ENCODE data around the gene CALHM3. TPM values are rescaled to one million over a fixed set of nuclear protein-coding genes. Genes with fewer than 3 reads are reported as not detected.

Gene CALHM3, protein sequence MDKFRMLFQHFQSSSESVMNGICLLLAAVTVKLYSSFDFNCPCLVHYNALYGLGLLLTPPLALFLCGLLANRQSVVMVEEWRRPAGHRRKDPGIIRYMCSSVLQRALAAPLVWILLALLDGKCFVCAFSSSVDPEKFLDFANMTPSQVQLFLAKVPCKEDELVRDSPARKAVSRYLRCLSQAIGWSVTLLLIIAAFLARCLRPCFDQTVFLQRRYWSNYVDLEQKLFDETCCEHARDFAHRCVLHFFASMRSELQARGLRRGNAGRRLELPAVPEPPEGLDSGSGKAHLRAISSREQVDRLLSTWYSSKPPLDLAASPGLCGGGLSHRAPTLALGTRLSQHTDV
- total RNA-seq (ENCODE audit: low replicate concordance): not detected in 2 replicates

DNA sequence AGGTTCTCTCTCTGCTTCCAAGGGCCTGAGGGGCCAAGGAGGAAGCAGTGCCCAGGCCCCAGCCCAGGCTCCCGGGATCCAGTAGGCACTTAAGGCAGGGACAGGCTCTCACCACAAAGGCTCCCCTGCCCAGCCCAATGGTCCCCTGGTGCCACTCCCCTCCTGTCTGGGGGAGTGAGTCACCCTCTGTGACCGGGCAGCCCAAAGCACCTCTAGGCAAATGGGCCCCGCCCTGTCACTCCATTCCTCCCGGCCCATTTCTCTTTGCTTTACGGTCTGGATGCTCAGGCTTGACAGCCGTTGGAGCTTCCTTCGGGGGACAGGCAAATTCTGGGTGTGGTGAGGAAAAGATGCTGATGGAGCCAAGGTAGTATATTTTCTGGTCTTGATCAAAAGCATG, at the start of gene CALHM3:
Gene CALHM3 (minus strand): TSS at position 106 of the 400 bp plus-strand sequence. CDS start 208 bp downstream, outside the sequence.

DNA sequence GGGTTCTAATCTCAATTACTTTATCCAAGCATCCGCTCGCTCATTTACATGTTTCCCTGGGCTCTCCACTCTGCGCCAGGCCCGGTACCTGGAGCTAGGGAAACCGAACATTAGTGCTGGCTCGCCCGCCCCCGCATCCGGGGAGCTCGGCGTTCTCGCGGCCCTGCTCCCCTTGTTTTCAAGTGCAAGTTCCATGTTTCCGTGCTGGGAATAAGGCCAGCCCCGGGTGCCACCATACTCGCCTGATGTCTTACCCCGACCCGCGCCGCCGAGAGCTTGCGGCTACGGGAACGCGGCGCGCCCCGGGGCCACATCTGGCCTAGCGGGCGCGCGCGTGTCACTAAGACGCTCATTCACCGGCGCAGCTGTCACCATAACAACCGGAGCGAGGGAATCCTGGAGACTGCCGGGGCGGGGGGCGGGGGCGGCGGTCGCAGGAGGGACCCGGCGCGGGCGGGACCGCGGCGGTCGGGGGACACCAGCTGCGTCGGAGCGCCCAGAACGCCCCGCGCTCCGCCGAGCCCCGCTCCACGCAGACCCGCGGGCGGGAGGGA, 14.4 kb upstream of the CALHM3 start, which contains the start of gene NEURL1:
Gene NEURL1 (plus strand): TSS at position 344 of the 554 bp plus-strand sequence. CDS start 683 bp downstream, outside the sequence.

DNA sequence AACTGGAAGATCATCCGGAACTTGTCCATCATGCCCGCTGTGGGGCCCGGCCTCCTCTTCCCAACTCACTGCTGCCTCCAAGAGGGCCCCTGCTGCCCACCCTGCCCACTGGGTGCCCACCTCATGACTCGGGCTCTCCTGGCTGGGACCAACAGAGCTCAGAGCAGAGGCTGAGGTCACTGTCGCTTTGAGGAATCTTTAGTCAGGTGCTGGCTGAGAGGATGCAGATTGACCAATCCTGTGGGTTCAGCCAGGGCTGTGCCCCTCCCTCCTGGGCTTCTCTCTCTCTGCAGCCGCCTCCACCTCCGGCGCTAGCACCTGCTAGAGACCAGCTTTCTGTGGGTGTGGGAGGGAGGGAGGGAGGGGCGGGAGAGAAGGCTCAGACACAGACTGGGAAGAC, 20.3 kb downstream of the CALHM3 start, which contains the start of gene CALHM1:
Gene CALHM1 (minus strand): TSS at position 181 of the 400 bp plus-strand sequence. CDS start 149 bp downstream, at position 32.

DNA sequence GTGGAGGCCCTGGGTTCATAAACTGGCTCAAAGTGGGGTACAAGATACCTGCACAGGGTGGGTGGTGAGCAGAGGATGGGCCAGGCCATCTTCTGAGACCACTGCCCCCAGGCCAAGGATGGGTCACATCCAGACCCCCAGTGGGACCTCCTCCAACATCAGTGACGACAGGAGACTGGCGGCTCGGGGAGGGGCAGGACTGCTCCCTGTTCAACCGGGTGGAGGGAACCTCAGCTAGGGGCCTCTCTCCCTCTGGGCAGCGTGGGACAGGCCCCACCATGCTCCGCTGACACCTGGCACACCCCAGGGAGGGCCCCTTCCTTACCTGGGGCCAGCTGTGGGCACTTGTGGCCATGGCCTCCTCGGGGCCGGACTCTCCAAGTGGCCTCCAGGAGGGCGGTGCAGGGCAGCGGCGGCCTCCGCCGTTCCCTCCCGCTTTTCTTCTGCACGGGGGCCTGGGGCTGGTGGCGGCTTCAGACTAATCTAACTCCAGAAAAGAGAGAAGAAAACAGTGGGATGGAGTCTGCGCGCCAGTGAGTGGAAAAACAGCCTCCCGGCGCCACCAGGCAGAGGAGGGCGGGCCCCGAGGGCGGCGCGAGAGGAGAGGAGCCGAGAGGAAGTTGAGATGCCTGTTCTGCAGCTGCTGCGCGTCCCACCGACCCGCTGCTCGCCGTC, 27.1 kb downstream of the CALHM3 start, which contains the start of gene CALHM2:
Gene CALHM2 (minus strand): TSS at position 540 of the 675 bp plus-strand sequence. CDS start 2,429 bp downstream, outside the sequence.

Other genes starting within 250 kb of the CALHM3 start
- 0.08 and 0.12 TPM in 2 replicates for gene RPEL1, start 233.4 kb downstream of the CALHM3 start, total RNA-seq (ENCODE audit: low replicate concordance)
- gene INA, start 202.1 kb downstream of the CALHM3 start, total RNA-seq (ENCODE audit: low replicate concordance): 0.30 and 0.35 TPM in 2 replicates
- gene PCGF6, start 128.1 kb downstream of the CALHM3 start, total RNA-seq (ENCODE audit: low replicate concordance): 8.0 and 9.8 TPM in 2 replicates
- gene TAF5, start 111.3 kb downstream of the CALHM3 start, total RNA-seq (ENCODE audit: low replicate concordance): 2.8 and 2.9 TPM in 2 replicates
- gene ATP5MK, start 82.8 kb downstream of the CALHM3 start, total RNA-seq (ENCODE audit: low replicate concordance): 100 and 182 TPM in 2 replicates
- 30.2 and 34.2 TPM in 2 replicates for gene PDCD11, start 82.6 kb downstream of the CALHM3 start, total RNA-seq (ENCODE audit: low replicate concordance)
- gene CALHM2, start 26.9 kb downstream of the CALHM3 start, total RNA-seq (ENCODE audit: low replicate concordance): 19.0 and 27.1 TPM in 2 replicates
- gene CALHM1, start 20.3 kb downstream of the CALHM3 start, total RNA-seq (ENCODE audit: low replicate concordance): not detected in 2 replicates
- gene NEURL1, start 14.5 kb upstream of the CALHM3 start, total RNA-seq (ENCODE audit: low replicate concordance): under 0.01 TPM in 2 replicates

Data from smooth muscle cell of the coronary artery (primary cell).